C4-2B (cell line): ENCODE measurements around the gene DGKD.

Source experiments
- ZFX ChIP-seq: fragments of 450-650 bp; IDR thresholded peaks from 2 replicates; pipeline ENCODE4 v1.6.1; 2017
- TF ChIP-seq, protein P1 (sequence below): fragments of 450-650 bp; conservative IDR thresholded peaks from 2 replicates; pipeline ENCODE4 v1.5.1; 2017; ENCODE audit warnings: mild to moderate bottlenecking

DNA sequence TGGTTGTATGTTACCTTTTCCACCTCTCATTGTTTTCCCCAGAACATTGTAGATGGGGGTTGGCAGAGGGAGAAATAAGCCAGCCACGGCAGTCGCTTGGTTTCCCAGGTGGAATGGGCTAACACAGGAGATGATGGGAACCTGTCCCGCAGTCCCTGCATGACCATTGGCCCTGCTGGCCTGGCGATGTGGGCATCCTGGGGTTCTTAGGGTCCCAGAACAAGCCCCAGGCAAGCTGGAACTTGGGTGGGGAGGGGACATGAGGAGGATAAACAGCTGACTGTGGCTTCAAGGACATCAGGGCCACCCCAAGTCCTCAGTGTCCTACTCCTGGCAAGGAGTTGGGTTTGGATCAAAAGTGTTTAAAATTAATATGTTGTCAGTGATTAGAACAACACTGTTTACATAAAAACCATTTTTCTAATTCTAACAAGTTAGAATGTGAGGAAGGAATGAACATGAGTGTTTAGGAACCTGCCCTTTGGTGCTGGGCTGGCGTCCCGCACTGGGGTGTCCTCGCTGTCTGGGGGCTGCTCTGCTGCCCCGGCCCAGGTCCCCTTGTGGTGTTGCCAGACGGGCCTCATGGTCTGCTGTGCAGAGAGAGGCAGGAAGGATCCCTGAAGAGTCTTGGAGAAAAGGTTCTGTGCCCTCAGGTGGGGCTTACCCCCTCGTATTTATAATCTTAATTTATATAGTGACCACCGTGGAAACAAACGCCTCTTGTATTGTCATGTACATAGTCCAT, 117.2 kb downstream of the DGKD start:
- TF ChIP-seq, protein P1, sequence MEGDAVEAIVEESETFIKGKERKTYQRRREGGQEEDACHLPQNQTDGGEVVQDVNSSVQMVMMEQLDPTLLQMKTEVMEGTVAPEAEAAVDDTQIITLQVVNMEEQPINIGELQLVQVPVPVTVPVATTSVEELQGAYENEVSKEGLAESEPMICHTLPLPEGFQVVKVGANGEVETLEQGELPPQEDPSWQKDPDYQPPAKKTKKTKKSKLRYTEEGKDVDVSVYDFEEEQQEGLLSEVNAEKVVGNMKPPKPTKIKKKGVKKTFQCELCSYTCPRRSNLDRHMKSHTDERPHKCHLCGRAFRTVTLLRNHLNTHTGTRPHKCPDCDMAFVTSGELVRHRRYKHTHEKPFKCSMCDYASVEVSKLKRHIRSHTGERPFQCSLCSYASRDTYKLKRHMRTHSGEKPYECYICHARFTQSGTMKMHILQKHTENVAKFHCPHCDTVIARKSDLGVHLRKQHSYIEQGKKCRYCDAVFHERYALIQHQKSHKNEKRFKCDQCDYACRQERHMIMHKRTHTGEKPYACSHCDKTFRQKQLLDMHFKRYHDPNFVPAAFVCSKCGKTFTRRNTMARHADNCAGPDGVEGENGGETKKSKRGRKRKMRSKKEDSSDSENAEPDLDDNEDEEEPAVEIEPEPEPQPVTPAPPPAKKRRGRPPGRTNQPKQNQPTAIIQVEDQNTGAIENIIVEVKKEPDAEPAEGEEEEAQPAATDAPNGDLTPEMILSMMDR, result no peak
- TF ChIP-seq ZFX, result no peak
